ENCODE data around the gene STRIT1.
"Not testable (repeated sequence)": the region's sequence is repeated elsewhere in the genome, so short reads cannot be mapped to it uniquely, and the experiment has no call there.

STRIT1 gene

DNA sequence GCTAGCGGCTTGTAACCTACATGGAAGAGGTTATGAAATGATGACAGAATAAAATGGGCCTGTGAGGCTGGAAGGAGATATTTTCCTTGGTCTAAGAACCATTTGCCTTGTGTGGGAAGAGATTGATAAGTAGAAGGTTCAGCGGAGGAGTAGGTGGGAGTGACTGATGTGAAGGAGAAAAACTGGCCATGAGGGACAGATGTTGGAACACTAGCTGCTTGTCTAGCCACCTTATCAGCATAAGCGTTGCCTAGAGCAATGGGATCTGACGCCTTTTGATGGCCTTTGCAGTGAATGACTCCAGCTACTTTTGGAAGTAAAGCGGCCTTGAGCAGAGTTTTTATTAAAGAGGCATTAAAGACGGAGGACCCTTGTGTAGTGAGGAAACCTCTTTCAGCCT is 17.4 kb downstream of the STRIT1 start:
- H3K4me3 ChIP-seq (ENCODE audit: low read depth, low read length); DNase-seq (ENCODE audit: low read depth): not testable (repeated sequence)

DNA sequence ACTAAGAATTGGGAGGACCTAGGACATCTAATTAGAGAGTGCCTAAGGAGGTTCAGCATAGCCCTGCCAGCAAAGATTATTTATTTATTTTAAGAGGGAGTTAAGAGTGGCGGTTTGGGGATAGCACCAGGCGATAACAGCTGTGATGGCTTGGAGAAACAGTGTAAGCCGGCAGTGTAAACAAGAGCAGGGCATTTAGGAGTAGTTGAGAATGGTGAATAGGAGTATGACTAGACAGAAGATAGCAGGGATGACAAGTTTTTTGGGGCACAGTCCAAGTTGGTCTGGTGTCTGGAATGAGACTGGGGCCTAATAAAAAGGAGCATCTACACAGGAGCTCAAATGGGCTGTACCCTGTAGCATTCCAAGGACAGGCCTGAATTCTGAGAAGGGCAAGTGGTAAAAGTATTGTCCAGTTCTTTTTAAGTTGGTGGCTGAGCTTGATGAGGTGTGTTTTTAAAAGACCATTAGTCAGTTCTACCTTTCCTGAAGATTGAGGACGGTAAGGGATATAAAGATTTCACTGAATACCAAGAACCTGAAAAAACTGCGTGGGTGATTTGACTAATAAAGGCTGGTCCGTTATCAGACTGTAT is 18.2 kb downstream of the STRIT1 start:
- not testable (repeated sequence) for H3K4me3 ChIP-seq (ENCODE audit: low read depth, low read length)

DNA sequence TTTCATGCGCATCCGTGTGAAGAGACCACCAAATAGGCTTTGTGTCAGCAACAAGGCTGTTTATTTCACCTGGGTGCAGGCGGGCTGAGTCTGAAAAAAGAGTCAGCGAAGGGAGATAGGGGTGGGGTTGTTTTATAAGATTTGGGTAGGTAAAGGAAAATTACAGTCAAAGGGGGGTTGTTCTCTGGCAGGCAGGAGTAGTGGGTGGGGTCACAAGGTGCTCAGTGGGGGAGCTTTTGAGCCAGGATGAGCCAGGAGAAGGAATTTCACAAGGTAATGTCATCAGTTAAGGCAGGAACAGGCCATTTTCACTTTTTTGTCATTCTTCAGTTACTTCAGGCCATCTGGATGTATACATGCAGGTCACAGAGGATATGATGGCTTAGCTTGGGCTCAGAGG is 19.0 kb downstream of the STRIT1 start:
- DNase-seq (ENCODE audit: low read depth); H3K4me3 ChIP-seq (ENCODE audit: low read depth, low read length): not testable (repeated sequence)

More for the DNA sequence above, 18.2 kb downstream of the STRIT1 start:
- not testable (repeated sequence) for DNase-seq (ENCODE audit: low read depth)

DNA sequence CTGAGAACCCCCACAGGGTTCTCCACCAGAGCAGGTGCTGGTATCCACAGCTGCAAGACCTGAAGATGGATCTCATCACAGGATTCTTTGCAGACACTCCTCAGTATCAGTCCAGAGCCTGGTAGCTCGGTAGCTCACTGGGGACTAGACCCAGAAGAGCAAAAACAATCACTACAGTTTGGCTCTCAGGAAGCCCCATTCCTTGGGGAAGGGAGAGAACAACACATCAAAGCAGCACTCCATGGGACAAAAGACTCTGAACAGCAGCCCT is 22.2 kb downstream of the STRIT1 start:
- no peak overlapping the region for H3K4me3 ChIP-seq (ENCODE audit: low read depth, low read length)
- DNase-seq (ENCODE audit: low read depth), result no peak

DNA sequence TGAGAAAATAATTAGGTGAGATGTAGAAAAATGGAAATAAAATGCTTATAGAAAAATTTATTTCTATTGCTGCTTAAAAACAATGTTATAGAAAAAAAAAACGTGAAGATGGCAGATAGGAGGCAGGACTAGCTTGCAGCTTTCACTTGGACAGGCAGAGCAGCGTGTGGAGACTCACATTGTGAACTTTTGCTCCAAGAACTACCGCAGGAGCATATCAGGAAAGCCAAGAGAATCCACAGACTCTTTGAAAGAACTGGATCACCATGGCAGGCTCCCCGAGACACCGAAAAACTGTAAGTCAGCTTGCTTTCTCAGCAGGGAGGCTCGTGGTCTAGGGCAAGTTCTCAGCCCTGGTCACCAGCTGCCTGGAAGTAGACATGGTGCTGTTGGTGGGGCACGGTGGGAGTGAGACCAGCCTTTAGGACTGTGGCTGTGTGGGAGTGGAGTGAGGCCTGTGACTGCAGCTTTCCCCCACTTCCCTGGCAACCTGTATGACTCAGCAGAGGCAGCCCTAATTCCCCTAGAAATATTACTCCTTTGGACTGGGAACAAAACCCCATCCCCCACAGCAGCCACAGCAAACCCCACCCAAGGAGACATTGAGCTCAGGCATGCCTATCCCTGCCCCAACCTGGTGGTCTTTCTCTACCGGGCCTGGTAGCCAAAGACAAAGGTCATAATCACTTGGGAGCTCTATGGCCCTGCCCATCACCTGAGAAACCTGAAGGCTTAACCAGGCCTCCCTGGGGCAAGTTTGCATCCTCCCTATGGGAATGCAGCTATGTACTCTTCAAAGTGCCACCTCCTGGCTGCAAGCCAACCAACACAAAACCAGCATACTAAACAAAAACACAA is 22.8 kb downstream of the STRIT1 start:
- no peak overlapping the region for H3K4me3 ChIP-seq (ENCODE audit: low read depth, low read length)
- no peak for DNase-seq (ENCODE audit: low read depth)

DNA sequence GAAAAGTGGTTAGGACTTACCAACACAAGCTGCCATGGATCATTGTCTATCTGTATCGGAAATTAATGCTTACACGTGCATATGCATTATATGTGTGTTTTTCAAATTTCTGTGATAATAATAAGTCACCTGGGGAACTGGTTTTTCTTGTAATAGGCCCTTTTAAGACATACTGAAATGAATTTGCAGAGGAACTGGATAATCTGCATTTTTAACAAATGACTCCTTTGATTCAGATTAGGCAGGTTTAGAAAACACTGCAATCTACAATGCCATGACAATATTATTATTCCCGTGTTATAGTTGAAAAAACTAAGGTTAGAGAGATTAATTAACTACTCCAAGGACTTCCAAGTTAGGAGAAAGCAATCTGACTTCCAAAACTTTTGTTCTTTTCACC is 23.4 kb downstream of the STRIT1 start:
- no peak for DNase-seq (ENCODE audit: low read depth)
- H3K4me3 ChIP-seq (ENCODE audit: low read depth, low read length), result no peak overlapping the region

DNA sequence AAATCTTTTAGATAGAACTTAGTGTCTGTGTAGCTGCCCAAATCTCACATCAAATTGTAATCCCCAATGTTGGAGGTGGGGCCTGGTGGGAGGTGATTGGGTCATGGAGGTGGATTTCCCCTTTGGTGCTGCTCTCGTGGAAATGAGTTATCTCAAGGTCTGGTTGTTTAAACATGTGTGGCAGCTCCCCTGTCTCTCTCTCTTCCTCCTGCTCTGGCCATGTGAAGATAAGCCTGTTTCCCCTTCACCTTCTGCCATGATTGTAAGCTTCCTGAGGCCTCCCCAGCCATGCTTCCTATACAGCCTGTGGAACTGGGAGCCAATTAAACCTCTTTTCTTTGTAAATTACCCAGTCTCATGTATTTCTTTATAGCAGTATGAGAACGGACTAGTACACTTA is 30.6 kb downstream of the STRIT1 start:
- not testable (repeated sequence) for DNase-seq (ENCODE audit: low read depth); H3K4me3 ChIP-seq (ENCODE audit: low read depth, low read length)

DNA sequence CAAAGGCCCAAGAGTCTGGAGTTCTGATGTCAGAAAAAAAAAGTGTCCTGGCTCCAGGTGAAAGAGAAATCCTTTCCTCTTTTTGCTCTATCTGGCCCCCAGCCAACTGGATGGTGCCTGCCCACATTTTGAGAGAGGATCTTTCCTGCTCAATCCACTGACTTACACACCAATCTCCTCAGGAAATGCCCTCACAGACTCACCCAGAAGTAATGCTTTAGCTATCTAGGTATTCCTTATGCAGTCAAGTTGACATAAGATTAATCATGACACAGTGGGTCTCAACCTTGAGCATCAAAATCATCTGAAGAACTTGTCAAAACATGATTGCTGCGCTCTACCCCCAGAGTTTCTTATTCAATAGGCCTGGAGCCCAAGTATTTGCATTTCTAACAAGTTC is 31.2 kb downstream of the STRIT1 start:
- no peak overlapping the region for H3K4me3 ChIP-seq (ENCODE audit: low read depth, low read length)
- DNase-seq (ENCODE audit: low read depth), result no peak

DNA sequence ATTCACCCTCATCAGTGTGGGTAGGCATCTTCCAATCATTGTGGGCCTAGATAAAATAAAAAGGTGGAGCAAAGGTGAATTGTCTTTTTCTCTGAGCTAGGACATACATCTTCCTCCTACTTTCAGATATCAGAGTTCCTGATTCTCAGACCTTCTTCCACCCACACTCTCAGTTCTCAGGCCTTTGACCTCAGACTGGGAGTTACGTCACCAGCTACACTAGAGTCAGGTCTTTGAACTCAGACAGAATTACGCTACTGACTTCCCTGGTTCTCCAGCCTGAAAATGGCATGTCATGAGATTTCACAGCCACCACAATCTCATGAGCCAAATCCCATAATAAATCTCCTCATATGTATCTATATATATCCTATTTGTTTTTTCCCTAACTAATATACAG is 39.0 kb downstream of the STRIT1 start:
- H3K4me3 ChIP-seq (ENCODE audit: low read depth, low read length), result no peak overlapping the region
- no peak for DNase-seq (ENCODE audit: low read depth)

DNA sequence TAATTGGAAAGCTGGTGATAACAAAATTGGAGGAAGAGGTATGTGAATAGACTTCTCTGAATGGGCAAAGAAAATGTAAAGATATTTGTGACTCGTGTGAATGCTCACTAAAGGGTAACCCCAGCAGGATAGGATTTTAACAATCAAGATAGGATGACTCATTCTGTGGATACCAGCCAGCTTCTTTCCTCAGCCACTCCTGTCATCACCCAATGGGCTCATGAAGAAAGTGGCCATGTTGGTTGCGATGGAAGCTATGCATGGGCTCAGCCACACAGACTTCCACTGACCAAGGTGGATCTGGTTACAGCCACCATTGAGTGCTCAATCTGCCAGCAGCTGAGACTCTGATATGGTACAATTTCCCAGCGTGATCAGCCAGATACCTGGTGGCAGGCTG is 40.9 kb downstream of the STRIT1 start:
- peak; percentile 78 for DNase-seq (ENCODE audit: low read depth)
- no peak overlapping the region for H3K4me3 ChIP-seq (ENCODE audit: low read depth, low read length)

DNA sequence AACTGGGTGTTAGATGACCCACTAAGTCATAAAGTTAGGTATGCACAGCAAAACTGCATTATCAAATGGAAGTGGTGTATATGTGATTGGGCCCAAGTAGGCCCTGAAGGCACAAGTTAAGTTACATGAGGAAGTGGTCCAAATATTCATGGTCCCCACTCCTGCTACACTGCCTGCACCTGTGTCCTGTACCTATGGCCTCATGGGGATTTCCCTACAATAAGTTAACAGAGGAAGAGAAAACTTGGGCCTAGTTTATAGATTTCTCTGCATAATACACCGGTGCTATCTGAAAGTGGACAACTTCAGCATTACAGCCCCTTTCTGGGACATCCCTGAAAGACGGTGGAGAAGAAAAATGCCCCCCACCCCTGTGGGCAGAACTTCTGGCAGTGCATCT is 41.5 kb downstream of the STRIT1 start:
- H3K4me3 ChIP-seq (ENCODE audit: low read depth, low read length), result no peak overlapping the region
- no peak for DNase-seq (ENCODE audit: low read depth)

DNA sequence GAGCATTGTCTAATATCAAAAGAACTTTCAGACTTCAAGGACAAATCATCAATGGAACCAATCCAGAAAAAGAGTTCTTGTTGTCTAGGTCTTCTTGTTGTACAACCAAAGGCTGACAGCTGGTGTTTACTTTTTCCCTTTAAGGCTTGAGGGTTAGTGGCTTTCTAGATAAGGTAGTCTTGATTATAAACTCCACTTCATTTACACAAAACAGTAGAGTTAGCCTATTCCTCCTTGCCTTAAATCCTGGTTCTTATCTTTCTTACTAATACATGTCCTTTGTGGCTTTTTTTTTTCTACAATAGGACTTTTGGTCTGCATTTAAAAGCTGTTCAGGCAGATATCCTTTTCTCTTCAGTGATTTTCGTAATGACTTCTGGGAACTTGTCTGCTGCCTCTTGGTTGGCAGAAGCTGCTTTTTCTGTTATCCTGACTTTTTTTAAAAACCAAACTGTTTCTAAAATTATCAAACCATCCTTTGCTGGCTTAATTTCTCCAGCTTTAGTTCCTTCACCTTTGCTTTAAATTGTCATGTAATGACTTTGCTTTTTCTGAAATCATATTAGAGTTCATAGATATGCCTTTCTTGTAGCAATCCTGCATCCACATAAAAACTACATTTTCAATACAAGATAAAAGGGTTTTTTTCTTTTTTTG is 44.8 kb downstream of the STRIT1 start:
- DNase-seq (ENCODE audit: low read depth), result no peak
- no peak overlapping the region for H3K4me3 ChIP-seq (ENCODE audit: low read depth, low read length)

DNA sequence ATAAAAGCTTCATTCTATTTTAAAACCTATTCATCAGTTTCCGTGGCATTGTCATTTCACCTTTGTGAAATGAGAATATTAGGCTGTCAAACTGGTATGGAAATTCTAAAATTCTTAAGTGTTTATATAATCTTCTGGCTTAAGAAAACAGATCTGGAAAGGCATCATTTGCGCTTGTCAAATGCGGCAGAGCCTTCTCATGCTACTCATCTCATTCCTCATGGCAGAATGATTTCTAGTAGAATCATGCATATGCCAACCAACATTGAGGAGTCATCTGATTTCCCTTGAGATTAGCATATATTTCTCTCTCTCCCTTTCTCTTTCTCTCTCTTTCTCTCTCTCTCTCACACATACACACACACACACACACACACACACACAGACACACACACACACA is 48.8 kb downstream of the STRIT1 start:
- H3K4me3 ChIP-seq (ENCODE audit: low read depth, low read length), result no peak overlapping the region
- DNase-seq (ENCODE audit: low read depth), result no peak

DNA sequence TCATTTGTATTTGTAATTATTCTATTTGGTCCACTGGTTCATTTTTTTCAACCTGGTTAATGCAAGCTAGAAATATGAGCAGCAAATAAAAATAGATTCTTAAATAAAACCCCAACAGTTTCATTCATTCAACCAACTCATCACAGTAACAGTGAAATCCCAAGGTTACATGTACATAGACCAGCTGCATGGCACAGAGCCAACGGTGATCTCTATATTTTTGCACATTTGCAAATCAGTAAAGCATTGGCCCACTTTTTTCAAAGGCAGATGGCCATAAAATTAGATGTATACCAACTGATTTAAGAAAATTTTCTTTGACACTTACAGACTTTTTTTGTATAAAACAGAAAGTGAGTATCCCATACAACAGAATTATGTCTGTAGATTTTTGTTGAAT is 49.3 kb downstream of the STRIT1 start:
- peak; percentile 76 for DNase-seq (ENCODE audit: low read depth)
- H3K4me3 ChIP-seq (ENCODE audit: low read depth, low read length), result no peak overlapping the region

DNA sequence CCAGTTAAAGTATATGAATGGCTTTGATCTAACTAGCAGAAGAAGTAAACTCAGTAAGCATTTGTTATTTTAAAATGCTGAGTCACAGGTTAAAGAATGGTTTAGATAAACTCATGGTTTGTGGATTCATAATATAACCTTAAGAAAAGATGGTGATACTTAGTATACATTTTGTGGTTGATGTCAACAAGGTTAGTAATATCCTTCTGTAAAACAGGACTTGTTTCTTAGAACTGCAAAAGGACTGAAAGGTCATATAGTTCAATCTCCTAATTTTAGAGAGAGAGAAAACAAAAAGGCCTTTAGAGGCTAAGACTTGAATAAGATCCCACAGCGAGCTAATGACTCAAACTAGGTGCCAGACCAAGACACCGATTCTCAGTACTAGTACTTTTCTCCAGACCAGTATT is 50.0 kb downstream of the STRIT1 start:
- H3K4me3 ChIP-seq (ENCODE audit: low read depth, low read length), result no peak overlapping the region
- no peak for DNase-seq (ENCODE audit: low read depth)

DNA sequence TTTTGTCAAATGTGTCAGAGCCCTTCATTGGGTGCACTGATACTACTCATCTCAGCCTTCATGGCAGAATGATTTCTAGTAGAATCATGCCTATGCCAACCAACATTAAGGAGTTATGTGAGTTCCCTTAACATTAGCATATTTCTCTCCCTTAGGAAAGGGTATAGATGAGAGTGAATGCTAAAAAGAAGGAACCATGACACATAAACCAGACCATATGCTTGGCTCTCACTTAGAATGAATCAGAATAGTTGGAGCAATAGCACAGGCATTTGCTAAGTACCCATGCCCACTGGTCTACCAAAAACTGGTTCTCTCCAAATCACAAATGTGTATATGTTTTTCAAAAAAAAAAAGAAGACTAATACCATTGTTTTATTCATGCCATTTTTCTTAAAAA is 51.1 kb downstream of the STRIT1 start:
- DNase-seq (ENCODE audit: low read depth), result no peak

DNA sequence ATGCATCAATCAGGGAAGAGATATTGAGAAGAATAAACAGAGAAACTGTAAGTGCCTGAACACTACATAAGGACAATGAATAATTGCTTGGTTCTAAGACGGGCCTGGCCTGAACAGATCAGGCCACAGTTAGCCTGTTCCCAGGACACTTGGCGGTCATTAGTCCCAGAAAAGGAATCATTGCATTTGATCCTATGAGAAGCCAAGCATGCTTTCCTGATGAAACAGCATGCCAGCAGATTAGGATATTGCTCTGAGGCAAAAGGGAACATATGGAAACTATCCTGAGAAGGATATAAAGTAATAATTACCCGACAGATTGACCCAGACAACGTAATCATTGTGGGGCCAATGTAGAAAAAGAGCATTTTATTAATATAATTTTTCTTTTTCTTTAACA is 51.9 kb downstream of the STRIT1 start:
- H3K4me3 ChIP-seq (ENCODE audit: low read depth, low read length), result no peak overlapping the region
- DNase-seq (ENCODE audit: low read depth), result peak; percentile 81

More for the DNA sequence above, 51.1 kb downstream of the STRIT1 start:
- H3K4me3 ChIP-seq (ENCODE audit: low read depth, low read length), result no peak overlapping the region
